Measurements from ENCODE around the gene MIAT.

- TF ChIP-seq CTCF (IDR thresholded peaks at IDR 0.05; ENCODE audit: low read length), result no peak
- no peak for TF ChIP-seq EZH2 (optimal IDR thresholded peaks at IDR 0.05; ENCODE audit: low read depth, low read length)
These were observed 26.1 kb upstream of the MIAT start for GRCh38 chr22:26631282-26631681.
